Measurements from ENCODE around the gene CD6. TPM values are rescaled to one million over a fixed set of nuclear protein-coding genes. Genes with fewer than 3 reads are reported as not detected.

CD6 gene
- polyA plus RNA-seq, 1 donor (not counting 4 experiments of a cell fraction or from before 2014, with no cell fraction given): 0.03 TPM

GRCh38 chr11:61041755-61042518, 70.5 kb downstream of the CD6 start:
- TF ChIP-seq CTCF (optimal IDR thresholded peaks at IDR 0.05 in 1 of 3, IDR thresholded peaks at IDR 0.05 in 1 of 3, conservative IDR thresholded peaks at IDR 0.05 in 1 of 3; ENCODE audit: extremely low read depth in 1 of 3, insufficient read depth in 2 of 3, low read length in 3 of 3): no peak
- no peak for TF ChIP-seq EZH2 (IDR thresholded peaks at IDR 0.05; ENCODE audit: low read length)
- Histone ChIP-seq H3K4me2 (ENCODE audit: control insufficient read depth, extremely low read depth, insufficient read depth, low read depth, low read length) (no peak overlapping the region), H3K36me3 (ENCODE audit: control insufficient read depth in 2 of 2, extremely low read depth in 1 of 2, insufficient read depth in 2 of 2, low read length in 2 of 2) (no peaks in the 10 kb centered on the region), H3K9me1 (ENCODE audit: control insufficient read depth, extremely low read depth, insufficient read depth, low read length) (no peaks in the 10 kb centered on the region), H2AFZ (ENCODE audit: control insufficient read depth, low read length) (no peak overlapping the region), H3K4me1 (ENCODE audit: control insufficient read depth, extremely low read depth, insufficient read depth, low read length) (peaks cover 13% of the 10 kb centered on the region), H3K27me3 (ENCODE audit: control insufficient read depth, extremely low read depth, insufficient read depth, low read length) (no peaks in the 10 kb centered on the region), H3K9ac (ENCODE audit: control insufficient read depth, extremely low read depth, insufficient read depth, low read length) (no peak overlapping the region), H3K27ac (ENCODE audit: control insufficient read depth, insufficient read depth, low read length) (no peak overlapping the region), H3K79me2 (ENCODE audit: control insufficient read depth, insufficient read depth, low read length) (no peaks in the 10 kb centered on the region), H3K9me3 (ENCODE audit: control insufficient read depth, low read depth, low read length) (no peaks in the 10 kb centered on the region), H4K20me1 (ENCODE audit: control insufficient read depth, extremely low read depth, insufficient read depth, low read length) (no peaks in the 10 kb centered on the region), H3K4me3 (ENCODE audit: control insufficient read depth in 2 of 3, extremely low read depth in 1 of 3, insufficient read depth in 2 of 3, low read depth in 1 of 3, low read length in 3 of 3) (no peak overlapping the region)
- dilution Hi-C loops (cut with MboI; ENCODE audit: extremely low pct_ligation_motif_present, low sequenced_read_pairs): no loop called here
- DNase-seq (ENCODE audit: low read depth, low spot score) (no peak), FAIRE-seq (no peak)

GRCh38 chr11:61042537-61042936, 71.1 kb downstream of the CD6 start:
- dilution Hi-C loops (cut with MboI; ENCODE audit: extremely low pct_ligation_motif_present, low sequenced_read_pairs): no loop called here
- FAIRE-seq: no peak
- Histone ChIP-seq H3K4me3 (ENCODE audit: control insufficient read depth in 2 of 3, extremely low read depth in 1 of 3, insufficient read depth in 2 of 3, low read depth in 1 of 3, low read length in 3 of 3) (no peak overlapping the region), H3K4me1 (ENCODE audit: control insufficient read depth, extremely low read depth, insufficient read depth, low read length) (peaks cover 13% of the 10 kb centered on the region), H3K9ac (ENCODE audit: control insufficient read depth, extremely low read depth, insufficient read depth, low read length) (no peak overlapping the region), H3K9me1 (ENCODE audit: control insufficient read depth, extremely low read depth, insufficient read depth, low read length) (no peaks in the 10 kb centered on the region), H3K79me2 (ENCODE audit: control insufficient read depth, insufficient read depth, low read length) (no peaks in the 10 kb centered on the region), H3K4me2 (ENCODE audit: control insufficient read depth, extremely low read depth, insufficient read depth, low read depth, low read length) (no peak overlapping the region), H4K20me1 (ENCODE audit: control insufficient read depth, extremely low read depth, insufficient read depth, low read length) (no peaks in the 10 kb centered on the region), H3K36me3 (ENCODE audit: control insufficient read depth in 2 of 2, extremely low read depth in 1 of 2, insufficient read depth in 2 of 2, low read length in 2 of 2) (no peaks in the 10 kb centered on the region), H3K9me3 (ENCODE audit: control insufficient read depth, low read depth, low read length) (no peaks in the 10 kb centered on the region), H3K27ac (ENCODE audit: control insufficient read depth, insufficient read depth, low read length) (no peak overlapping the region), H2AFZ (ENCODE audit: control insufficient read depth, low read length) (no peak overlapping the region), H3K27me3 (ENCODE audit: control insufficient read depth, extremely low read depth, insufficient read depth, low read length) (no peaks in the 10 kb centered on the region)
- no peak for DNase-seq (ENCODE audit: low read depth, low spot score)
- no peak for TF ChIP-seq CTCF (optimal IDR thresholded peaks at IDR 0.05 in 1 of 3, IDR thresholded peaks at IDR 0.05 in 1 of 3, conservative IDR thresholded peaks at IDR 0.05 in 1 of 3; ENCODE audit: extremely low read depth in 1 of 3, insufficient read depth in 2 of 3, low read length in 3 of 3)
- TF ChIP-seq EZH2 (IDR thresholded peaks at IDR 0.05; ENCODE audit: low read length): no peak

Measured in keratinocyte (primary cell).